GM19463 (cell line): ENCODE data around the gene GH2.
A peak's percentile ranks its signal among the peaks of the same experiment; 100 is the strongest.
"Not testable (repeated sequence)": the region's sequence is repeated elsewhere in the genome, so short reads cannot be mapped to it uniquely, and the experiment has no call there.

ENCODE experiments used
- ATAC-seq: cut with Tn5 transposase; IDR thresholded peaks from one replicate; pipeline ENCODE4 v1.9.1; 2021; ENCODE audit warnings: mild to moderate bottlenecking, moderate library complexity; ENCODE audit not compliant: unreplicated experiment

The GH2 gene

DNA sequence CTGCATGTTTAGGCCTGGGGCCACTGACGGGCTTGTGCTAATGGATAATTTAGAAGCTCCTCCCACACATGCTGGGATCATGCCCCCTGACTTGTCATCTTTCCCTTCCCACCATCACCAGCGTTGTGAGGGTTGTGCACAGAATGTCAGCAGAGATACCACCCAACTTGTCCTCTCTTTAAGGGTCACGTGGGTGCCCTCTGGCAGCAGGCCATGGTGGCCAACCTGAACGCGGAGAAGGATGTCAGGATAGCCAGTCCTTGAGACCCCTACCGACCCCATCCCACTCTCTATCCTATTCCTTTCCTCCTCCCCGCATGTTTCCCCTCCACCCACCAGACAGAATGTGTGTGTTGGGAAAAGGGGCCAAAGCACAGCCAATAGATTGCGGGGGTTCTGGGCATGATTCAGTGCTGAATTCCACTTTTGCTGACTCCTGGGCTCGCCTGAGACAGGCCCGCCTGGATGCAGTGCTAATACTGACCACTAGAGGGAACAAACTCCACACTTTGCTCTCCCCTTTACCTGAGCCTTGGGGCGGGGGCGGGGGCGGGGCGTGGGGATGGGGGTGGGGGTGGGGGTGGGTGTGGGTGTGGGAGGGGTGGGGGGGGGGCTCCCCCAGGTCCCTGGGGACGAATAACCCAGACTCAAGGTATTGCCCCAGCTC lies at the start of gene GH2:
TSS of gene GH2 (minus strand) at position 10 of the 667 bp plus-strand sequence. CDS start 143 bp downstream, outside the sequence.
- no peak for ATAC-seq

DNA sequence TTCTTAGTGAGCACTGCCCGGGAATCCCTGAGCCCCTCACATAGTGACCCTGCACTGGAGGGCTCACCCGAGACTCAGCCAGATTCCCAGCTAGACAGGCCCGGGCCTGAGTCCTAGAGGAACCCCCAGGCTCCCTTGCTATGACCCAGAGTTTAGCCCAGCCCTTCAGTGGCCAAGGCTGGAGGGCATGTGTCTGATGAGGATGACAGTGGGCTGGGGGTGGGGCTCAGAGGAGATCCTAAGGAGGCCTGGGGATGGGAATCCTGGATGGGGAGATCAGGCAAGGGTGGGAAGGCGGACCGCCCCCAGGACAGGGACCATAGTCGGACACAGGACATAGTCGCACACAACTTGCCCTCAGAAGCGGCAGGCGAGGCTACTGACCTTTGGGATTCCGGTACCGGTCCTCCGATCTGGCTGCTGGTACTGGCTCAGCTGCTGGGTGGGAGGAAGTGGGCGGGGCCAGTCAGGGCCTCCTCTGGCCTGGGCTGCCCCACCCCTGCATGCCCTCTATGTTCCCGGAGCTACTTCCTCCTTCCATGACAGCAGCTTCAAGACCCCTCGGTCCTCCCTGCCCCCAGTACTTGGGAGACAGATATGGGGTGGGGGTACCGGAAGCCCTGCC lies 49.3 kb upstream of the GH2 start:
- peak; percentile 38 for ATAC-seq

GRCh38 chr17:63929860-63930766 lies 48.4 kb upstream of the GH2 start:
- ATAC-seq = no peak

- ATAC-seq = no peak
Measured at GRCh38 chr17:63928966-63929695, 47.4 kb upstream of the GH2 start.

- no peak for ATAC-seq
Measured at GRCh38 chr17:63928172-63928666, 46.5 kb upstream of the GH2 start.

DNA sequence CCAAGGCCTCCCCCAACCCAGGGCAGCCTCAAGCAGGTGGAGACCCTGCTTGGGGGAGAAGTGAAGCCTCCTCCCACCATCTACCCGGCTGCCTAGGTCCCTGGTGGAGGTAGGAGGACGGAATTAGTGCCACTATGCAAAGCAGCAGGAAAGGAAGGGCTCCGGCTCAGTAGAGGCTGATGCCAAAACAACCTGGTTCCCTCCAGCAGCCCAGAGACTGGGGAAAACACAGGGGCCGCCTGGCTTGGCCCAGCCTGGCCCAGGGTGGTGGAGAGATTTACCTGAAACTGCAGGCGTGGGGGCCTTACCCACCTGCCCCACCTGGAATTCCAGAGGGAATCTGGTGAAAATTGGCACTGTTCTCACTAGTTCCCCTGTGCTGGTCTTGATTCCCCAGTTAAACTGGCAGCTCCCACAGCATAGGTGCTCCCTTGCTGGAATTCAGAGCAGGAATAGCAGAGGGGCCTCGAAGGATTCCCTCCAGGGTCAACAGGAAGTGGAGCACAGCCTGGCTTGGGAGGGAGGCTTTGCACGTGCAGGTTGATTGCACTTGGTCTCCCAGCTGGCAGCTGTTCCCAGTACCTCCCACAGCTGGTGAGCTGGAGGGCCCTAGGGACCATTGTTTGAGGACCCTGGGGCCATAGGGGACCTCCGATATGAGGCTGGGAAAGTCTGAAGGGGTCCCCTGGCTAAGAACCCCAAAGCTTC lies 45.9 kb upstream of the GH2 start:
- no peak for ATAC-seq

- no peak for ATAC-seq
Measured at GRCh38 chr17:63926164-63926563, 44.4 kb upstream of the GH2 start.

GRCh38 chr17:63925615-63926014 lies 43.9 kb upstream of the GH2 start:
- ATAC-seq = no peak

- peak; percentile 40 for ATAC-seq
Measured at GRCh38 chr17:63922402-63922801, 40.7 kb upstream of the GH2 start.

- ATAC-seq = not testable (repeated sequence)
Measured at GRCh38 chr17:63920779-63921178, 39.0 kb upstream of the GH2 start.

DNA sequence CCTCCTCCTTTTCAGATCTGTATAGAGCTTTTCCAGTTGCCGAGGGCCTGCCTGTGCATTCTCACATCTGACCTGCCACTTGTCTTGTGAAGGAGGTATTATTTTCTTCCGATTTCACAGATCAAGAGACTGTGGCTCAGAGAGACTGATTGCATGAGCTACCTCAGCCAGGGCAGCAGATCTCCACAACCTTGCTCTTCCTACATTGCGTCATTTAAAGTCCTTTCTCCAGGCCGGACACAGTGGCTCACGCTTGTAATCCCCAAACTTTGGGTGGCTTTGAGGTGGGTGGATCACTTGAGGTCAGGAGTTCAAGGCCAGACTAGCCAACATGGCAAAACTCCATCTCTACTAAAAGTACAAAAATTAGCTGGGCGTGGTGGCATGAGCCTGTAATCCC lies 38.3 kb upstream of the GH2 start:
- not testable (repeated sequence) for ATAC-seq

- ATAC-seq = no peak
Measured at GRCh38 chr17:63919311-63919723, 37.6 kb upstream of the GH2 start.

GRCh38 chr17:63918789-63919305 lies 37.1 kb upstream of the GH2 start, which contains the start of gene GH1:
Gene GH1, minus strand, starts transcription at chr17:63918839. Its CDS starts 63 bp downstream, at chr17:63918776.
- ATAC-seq = not testable (repeated sequence)

DNA sequence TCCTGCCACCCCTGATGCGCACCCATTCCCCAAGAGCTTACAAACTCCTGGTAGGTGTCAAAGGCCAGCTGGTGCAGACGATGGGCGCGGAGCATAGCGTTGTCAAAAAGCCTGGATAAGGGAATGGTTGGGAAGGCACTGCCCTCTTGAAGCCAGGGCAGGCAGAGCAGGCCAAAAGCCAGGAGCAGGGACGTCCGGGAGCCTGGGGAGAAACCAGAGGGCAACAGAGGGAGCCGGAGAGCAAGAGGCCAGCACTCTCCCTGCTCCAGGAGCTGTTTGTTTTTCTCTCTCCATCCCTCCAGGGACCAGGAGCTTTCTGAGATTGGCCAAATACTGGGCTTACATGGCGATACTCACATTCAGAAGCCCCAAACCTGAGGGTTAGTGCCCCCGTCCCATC lies 36.6 kb upstream of the GH2 start:
- ATAC-seq = no peak

- ATAC-seq = no peak
Measured at GRCh38 chr17:63917646-63918045, 35.9 kb upstream of the GH2 start.

DNA sequence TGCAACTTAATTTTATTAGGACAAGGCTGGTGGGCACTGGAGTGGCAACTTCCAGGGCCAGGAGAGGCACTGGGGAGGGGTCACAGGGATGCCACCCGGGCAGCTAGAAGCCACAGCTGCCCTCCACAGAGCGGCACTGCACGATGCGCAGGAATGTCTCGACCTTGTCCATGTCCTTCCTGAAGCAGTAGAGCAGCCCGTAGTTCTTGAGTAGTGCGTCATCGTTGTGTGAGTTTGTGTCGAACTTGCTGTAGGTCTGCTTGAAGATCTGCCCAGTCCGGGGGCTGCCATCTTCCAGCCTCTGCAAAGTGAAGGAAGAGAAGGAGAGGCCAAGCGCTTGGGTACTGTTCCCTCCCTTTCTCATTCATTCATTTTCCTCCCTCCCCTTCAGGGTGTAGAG lies 35.5 kb upstream of the GH2 start:
- ATAC-seq = not testable (repeated sequence)

- ATAC-seq = no peak
Measured at GRCh38 chr17:63916566-63917185, 34.9 kb upstream of the GH2 start.

GRCh38 chr17:63915753-63916152 lies 34.0 kb upstream of the GH2 start:
- not testable (repeated sequence) for ATAC-seq

DNA sequence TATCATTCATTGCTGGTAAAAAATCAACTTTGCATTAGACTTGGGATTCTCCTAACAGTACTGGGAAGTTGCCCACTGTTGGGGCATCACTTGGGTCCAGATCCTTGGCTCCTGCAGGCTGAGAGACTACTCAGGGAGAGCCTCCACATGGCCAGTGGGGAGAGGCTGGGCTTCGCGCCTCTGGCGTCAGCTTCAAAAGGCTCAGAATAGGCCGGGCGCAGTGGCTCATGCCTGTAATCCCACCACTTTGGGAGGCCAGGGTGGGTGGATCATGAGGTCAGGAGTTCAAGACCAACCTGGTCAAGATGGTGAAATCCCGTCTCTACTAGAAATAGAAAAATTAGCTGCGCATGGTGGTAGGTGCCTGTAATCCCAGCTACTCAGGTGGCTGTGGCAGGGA lies 32.7 kb upstream of the GH2 start:
- ATAC-seq = no peak
